Measurements from ENCODE around the gene STX16.
"Not testable (repeated sequence)": the region's sequence is repeated elsewhere in the genome, so short reads cannot be mapped to it uniquely, and the experiment has no call there.

STX16 gene

DNA sequence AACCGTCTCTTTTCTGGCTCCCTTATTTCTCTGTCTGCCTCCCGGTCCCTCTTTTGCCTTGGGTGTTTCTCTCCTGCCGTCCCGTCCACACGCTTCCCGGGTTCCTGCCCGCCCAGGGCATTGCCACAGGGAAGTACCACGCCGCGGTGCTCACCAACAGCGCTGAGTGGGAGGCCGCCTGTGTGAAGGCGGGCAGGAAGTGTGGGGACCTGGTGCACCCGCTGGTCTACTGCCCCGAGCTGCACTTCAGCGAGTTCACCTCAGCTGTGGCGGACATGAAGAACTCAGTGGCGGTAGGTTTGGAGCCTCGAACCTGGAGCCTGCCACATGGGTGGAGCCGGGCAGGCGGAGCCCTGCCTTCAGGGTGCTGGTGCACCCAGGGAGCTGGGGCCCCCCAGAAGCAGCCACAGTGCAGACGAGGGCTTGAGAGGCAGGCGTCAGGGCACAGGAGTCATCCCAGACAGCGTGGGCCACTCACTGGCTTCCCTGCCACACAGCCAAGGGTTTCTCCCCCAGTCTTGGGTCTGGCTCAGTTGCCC, 62.8 kb downstream of the STX16 start:
- no peak for FAIRE-seq

DNA sequence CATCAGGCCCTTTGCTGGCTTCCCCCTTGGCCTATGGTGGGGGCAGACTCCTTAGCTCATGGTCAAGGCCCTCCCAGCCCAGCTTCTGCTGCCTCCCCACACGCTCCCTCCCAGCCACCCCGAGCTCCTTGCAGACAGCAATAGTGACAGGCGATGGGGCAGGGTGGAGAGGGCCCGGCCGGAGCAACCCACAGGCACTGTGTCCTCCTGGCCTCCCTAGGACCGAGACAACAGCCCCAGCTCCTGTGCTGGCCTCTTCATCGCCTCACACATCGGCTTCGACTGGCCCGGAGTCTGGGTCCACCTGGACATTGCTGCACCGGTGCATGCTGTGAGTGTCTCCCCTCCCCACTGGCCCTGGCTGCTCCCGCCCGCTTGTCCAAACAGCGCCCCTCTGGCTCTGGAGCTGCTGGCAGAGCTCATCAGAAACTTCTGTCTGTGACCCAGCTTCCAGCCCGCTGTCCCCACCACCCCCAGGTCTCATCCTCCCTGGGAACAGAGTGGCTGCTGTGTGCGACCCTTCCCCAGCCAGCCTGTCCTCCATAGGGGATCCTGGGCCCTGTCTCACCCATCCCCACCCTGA, 63.3 kb downstream of the STX16 start:
- no peak for FAIRE-seq

DNA sequence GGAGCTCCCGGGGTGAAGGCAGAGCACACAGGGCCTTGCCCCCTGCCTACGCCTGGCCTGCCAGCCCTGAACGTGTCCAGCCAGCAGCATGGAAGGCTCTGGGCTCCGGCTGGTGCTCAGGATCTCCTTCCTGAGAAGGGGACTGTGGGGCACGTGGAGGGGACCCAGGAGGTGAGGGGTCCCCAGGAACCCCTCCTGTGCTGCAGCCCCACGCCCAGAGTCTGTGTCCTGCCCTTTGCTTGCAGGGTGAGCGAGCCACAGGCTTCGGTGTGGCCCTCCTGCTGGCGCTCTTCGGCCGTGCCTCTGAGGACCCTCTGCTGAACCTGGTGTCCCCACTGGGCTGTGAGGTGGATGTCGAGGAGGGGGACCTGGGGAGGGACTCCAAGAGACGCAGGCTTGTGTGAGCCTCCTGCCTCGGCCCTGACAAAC, 63.9 kb downstream of the STX16 start:
- FAIRE-seq = no peak

DNA sequence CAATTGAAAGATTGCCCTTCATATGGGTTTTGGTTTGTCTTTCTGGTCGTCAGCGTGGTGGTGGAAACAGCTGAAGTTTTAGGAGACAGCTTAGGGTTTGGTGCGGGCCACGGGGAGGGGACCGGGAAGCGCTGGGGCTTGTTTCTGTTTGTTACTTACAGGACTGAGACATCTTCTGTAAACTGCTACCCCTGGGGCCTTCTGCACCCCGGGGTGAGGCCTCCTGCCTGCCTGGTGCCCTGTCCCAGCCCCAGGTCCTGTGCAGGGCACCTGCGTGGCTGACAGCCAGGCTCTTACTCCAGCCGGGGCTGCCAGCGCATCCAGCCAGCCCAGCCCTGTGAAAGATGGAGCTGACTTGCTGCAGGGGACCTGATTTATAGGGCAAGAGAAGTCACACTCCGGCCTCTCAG, 64.3 kb downstream of the STX16 start:
- no peak for FAIRE-seq

DNA sequence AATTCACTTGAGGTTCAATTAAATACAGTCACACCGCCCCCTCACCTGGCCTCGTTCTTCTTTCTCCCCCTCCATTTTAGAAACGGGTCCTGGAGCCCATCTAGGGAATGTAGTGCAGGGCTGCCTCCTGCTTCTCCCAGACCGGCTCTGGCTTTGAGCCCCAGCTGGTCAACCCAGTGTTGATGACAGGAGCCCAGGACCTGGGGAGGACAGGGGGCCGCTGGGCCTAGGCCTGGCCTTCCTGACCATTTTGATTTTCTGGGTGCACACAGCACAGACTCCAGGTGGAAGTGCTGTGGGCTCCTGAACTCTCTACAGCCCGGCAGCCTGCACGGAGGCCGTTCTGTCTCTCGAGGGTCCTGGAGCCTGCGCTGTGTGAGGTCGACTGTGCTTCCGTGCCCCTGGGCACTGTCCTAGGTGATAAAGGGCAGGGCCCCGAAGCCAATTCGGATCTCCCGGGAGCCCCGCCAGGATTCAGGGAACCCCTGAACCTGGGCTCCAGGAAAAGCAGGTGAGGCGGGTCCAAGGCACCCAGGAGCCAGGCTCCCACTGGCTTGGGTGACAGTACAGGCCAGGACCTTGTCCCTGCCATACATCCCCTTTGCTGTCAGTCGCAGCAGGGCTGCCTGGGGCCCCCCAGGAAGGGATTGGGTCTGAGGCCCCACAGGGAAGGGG, 64.9 kb downstream of the STX16 start:
- no peak for FAIRE-seq

GRCh38 chr20:58716476-58717277, 65.6 kb downstream of the STX16 start:
- FAIRE-seq = no peak

GRCh38 chr20:58717278-58718091, 66.4 kb downstream of the STX16 start:
- no peak for FAIRE-seq

DNA sequence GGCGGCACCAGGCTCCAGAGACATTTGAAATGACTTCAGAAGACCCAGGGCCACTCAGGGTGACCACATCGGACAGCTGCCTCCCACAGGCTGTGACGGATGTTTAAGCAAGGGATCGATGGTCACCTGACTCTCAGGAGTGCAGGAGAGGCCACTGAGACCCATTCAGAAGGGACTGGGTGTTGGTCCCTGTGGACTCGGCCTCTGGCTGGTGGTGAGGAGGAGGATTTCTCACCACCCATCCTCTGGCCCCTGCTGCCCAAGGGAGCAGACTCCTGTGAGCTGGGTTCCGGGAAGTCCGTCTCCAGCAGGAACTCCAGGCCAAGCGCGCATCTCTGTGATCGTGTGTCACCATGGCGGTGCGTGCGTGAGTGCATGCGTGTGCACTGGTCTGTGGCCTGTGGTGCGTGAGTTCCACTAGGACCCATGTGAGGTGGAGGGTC, 67.1 kb downstream of the STX16 start:
- FAIRE-seq = no peak

- FAIRE-seq = no peak
These were observed 67.6 kb downstream of the STX16 start for GRCh38 chr20:58718729-58719128.

DNA sequence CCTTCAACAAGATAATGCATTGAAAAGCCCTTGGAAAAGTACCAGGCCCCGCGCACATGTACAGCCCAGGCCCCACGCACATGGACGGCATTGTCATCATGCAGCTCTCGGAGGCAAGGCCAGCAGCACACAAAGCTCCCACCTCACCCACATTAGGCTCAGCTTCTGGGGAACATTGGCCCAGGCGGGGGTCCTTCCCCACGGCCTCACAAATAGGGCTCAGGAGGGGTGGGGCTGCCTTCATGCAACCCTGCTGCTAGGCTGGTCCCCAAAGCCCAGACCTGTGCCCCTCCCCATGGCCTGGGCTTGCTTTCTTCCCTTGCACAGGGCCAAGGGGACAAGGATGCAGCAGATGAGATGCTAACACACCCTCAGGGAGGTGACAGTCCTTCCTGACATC, 68.2 kb downstream of the STX16 start:
- FAIRE-seq = no peak

DNA sequence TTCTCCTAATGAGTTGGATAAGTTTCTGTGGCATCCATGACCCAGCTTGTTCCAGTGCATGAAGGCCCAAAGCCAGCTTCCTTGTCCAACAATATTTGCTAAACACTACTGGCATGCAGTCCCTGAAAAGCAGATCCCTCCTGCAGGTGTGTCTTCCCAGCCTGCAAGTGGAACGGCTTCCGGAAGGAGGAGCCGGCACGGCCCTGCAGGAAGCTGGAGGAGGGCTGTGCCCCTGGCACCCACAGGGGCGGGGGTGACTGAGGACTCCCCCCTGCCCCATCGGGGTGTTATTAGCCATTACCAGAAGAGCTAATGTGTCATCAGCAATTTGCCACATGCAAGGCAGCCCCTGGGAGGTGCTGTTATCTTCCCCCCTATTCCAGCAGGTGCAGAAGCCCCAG, 68.9 kb downstream of the STX16 start:
- no peak for FAIRE-seq

GRCh38 chr20:58720890-58721289, 69.8 kb downstream of the STX16 start:
- no peak for FAIRE-seq

- FAIRE-seq = no peak
These were observed 71.1 kb downstream of the STX16 start for GRCh38 chr20:58721951-58722778.

DNA sequence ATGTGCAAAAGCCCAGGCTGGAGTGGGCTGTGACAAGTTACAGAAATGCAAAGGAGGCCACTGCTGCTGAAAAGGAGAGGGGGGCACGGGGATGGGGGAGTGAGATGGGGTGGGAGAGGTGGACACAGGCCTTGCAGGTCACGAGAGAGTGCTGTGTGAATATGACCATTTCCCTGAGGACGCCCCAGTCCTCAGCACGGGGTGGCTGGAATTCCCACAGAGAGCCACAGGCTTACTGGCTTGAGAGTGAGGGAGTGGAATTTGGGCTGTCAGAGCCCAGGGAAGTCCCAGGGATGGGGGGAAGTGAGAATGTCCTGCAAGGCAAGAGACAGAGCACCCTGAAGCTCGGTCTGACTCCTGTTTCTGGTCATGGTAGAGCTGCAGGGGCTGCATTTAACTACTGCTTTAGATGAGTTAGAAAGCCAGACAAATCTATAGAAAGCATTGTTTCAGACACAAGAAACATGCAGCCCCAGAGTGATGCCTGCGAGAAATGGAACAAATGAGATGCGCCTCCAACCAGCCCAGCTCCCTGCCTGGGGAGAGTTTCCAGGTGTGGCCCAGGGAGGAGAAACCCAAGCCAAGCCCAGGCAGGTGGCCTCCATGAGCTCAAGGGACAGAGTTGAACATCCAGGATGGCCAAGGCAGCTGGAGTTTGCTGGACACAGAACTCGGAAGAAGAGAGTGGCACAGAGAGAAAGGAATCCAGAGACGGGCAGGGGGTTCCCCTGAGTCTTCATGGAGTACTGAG, 72.0 kb downstream of the STX16 start:
- no peak for FAIRE-seq

DNA sequence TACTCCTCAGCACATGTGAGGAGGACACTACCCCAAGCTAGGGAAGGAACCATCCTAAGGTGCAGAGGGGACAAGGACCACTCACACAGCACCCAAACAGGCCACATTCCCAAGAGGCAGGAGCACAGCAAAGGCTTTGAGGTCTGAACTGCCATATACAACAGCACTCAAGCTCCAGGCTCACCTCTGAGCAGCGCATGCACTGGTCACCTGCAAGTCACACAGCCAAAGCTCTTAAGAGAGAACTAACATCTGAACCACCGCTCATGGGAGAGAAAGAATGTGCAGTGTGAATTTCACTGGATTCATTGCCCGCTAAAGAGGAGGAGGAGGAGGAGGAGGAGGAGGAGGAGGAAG, 72.5 kb downstream of the STX16 start:
- no peak for FAIRE-seq

DNA sequence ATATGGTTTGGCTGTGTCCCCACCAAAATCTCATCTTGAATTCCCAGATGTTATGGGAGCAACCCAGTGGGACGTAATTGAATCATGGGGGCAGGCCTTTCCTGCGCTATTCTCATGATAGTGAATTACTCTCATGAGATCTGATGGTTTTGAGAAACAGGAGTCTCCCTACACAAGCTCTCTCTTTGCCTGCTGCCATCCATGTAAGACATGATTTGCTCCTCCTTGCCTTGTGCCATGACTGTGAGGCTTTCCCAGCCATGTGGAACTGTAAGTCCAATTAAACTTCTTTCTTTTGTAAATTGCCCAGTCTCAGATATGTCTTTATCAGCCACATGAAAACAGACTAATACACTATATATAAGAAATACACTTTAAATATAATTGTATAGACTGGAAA, 75.1 kb downstream of the STX16 start:
- FAIRE-seq = not testable (repeated sequence)
